ENCODE results near the gene ITGB2.
A peak's percentile ranks its signal among the peaks of the same experiment; 100 is the strongest.

Gene ITGB2

DNA sequence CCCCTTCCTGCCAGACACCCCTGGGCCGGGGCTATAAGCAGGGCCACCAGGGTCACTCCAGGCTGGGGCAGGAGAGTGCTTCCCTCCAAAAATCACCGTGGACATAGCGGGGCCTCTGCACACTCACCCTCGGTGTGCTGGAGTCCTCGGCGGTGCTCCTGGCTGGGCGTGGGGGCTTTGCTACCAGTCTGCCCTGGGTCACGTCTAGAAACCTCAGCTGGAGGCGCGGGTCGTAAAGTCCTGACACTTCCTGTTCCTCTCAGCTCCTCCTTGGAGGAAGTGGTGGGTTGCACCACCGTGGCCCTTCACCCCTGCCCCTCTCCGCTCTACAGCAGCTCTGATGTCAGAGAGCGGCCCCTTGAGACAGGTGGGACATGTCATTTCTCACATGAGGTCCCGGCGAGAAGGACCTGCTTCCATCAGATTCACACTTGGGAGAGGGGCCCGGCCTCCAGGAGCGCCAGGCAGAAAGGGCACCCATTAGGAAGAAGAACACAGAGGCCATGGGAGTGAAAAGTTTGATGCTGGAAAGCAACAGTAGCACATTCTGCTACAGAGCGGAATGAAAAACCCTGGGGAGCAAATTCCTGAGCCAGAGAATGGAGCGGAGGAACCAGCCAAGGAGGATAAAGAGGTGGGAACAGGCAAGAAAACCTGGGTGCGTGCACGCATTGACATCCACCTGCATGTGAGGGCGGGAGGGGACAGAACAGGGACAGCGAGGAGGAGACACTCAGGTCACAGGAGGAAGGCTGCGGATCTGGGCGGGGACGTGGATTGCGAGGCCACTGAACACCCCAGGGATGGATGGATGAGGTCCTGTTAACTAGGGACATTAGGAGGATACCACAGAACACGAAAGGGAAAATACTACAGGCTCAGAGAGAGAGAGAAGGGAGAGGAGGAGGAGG lies at the start of gene ITGB2:
Gene ITGB2 (minus strand): TSS at position 206 of the 911 bp plus-strand sequence. CDS start 10,117 bp downstream, outside the sequence.
- DNase-seq: no peak

DNA sequence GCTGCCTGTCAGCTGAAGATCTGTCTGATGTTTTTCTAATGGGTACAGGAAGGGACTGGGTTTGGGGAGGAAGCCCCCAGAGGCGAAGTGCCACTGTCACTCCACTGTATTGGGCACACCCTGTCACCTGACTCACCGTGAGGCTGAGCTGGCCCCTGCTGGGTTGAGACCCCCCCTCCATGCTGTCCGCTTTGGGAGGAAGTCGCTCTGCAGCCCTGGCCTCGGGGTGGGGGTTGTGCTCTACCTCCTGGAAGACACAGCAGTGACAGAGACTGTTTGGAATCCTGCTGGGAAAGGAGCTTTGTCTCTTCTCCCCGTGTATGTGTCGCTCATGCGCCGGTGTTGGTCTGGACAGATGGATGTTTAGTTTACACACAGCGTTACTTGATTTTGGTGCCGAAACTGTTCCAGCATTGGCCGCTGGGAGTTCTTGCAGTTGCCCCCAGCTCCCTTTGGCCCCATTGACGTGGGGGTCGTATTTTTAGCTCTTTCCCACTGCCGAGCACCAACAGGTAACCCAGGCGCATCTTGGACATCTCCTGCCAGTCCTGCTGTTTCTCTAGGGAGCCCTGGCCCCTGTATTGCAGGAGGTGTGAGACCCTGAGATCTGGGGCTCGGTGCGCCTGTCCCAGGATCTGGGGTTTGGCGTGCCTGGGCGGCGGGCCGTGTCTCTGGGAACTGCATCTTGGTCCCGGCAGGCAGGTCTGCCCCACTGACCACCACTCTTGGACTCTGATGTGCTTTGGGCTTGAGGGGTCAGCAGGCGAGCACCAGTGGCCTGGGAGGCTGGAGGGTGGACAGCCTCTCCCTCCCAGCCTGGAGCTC lies 49.4 kb upstream of the ITGB2 start:
- no peak for DNase-seq

DNA sequence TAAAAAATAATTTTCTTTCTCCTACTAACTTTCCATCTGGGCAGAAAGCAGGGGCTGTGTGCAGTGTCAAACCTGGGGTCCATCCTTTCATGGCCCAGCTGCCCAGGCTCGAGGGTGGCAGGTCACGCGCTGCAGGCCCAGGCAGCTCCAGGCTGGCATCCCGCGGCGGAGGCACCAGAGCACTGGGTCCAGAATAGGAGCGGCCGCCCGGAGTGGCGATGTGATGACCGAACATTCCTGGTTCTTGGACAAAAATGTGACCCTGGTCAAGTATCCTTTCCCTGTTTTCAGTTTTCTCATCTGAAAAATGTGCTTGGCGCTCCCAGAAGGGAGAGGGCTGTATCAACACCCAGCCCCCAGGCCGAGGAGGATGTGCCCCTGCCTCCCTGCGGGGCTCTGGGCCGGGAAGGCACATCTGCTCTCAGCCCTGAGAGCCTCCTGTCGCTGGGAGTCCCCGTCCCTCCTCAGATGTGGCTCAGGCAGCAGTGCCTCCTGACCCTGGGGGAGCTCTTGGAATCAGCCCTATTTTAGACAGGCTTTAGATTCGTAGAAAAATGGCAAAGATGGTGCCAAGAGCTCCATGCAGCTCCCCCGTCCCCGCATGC lies 48.5 kb upstream of the ITGB2 start:
- peak; percentile 27 for DNase-seq

DNA sequence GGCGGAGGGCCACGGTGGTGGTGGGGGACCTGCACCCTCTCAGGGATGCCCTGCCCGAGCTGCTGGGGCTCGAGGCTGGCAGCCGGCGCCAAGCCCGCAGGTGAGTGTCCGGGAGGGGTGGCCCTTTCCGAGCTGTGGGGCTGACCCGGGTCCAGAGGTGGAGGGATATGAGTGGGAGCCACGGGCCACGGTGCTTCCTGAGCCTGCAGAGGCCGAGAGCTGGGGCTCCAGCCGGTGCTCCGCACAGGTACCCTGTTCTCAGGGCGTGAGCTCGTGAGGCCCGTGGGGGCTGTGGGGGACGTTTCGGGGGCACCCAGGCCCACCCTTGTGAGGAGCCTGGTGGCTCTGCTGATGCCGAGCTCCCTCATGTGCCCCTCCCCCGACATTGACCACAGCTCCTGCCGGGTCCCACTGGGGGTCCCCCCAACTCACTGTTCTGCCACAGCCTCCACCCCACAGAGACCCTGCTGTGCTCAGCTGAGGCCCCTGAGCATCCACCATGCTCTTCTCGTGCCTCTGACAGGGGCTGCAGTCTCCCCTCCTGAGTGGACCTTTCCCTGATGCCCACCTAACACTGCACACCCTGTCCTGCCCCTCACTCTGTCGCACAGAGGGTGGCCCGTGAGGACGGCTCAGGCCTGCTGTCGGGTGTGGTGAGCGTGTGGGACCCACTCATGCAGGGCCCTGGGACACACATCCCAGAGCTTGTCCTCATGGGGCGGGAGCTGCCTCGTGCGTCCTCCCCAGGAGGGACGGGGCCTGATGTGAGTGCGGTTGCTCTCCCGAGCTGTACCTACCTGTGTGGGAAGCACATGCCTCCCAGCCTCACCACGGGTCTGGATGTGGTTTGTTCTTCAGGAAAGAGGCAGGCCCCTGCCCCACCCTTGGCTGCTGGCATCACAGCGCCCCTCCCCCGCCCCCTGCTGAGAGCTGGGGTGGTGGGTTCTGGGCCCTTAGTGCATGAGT lies 46.7 kb upstream of the ITGB2 start:
- DNase-seq: no peak

DNA sequence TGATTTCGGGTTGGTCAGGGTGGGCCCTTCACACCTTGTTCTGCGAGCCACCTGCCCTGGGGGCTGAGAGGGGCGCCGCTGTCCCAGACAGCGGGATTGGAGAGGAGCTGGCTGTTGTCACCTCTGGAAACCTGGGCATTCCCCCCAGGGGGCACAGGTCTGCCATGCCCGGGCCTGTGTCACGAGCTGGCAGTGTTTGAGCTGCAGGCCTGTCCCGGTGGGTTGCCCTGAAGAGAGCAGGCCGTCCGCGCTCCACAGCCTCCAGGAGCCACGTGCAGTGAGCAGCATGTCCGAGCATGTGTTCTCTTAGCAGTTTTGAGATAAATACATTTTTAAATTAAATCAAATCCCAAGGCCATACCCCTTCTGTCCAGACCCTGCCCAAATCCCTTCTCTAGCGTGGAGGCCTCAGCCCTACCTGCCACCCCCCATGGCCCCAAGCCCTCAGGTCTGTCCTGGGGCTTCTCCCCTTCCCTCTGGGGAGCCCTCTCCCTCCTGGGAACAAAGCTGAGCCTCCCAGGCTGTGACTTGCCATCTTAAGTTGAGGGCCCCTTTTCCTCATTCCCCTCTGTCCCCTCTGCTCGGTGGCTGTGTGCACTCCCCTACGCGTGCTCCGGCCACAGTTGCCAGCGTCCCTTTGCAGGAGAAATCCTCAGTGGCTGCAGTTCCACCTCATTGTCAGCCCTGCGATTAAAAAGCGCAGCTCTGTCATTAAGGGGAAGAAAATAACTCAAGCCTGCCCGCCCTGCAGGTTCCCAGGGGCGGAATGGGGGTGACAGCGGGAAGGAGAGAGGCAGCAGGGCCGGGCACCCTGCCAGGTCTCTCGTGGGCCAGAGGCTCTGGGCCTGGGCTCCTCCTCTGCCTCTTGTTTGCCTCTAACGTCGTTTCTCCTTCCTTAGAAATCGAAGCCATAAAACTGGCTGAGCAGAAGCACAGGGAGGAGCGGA lies 45.7 kb upstream of the ITGB2 start:
- DNase-seq: peak; percentile 64

DNA sequence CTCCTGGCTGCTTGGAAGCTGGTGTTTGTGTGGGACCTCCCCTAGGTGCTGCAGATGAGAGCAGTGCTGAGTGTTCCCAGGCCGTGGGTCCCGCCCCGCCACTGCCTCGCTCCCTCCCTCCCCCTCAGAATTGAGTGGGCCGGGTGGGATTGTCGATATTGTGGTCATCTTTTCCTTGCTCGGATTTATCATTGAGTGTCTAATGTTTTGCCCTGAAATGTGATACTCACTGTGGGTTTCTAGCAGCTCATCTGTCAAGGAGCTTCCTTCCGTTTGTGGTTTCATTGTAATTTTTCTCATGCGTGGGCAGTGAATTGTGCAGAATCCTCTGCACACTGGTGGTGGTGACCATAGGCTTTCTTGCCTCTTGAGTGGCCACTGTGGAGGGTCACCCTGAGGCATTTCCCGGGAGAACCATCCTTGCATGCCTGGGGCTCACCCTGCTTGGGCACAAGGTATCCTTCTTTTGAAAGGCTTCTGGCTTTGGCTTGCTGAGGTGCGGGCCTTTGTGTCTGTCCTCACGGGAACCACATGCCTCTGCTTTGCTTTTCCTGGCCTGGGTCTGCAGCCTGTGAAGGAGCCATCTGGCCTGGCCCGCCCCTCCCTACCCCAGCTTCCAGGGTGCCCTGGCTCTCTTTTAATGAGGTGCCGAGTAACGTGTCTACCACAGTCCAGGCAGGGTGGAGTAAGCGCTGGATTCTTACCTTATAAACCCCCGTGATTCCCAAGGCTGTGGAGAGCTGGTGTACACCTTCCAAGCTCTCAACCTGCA lies 44.7 kb upstream of the ITGB2 start:
- peak; percentile 53 for DNase-seq

DNA sequence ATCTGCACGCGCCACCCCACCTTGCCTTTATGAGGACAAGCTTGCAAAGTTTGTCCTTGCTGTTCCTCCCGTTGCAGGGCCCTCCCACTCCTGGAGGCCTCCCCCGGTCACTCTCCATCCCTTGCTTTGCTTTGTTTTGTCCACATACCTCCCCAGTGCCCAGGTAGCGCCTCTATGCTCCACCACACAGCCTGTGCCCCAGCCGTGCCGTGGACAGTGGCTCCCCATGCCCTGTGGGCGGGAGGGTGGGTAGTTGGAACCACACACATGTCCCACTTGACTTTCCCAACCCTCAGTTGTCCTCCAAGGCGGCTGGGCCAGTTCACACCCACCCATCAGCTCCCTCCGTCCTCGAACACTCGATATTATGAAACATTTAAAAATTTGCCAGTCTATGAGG lies 43.7 kb upstream of the ITGB2 start:
- no peak for DNase-seq

DNA sequence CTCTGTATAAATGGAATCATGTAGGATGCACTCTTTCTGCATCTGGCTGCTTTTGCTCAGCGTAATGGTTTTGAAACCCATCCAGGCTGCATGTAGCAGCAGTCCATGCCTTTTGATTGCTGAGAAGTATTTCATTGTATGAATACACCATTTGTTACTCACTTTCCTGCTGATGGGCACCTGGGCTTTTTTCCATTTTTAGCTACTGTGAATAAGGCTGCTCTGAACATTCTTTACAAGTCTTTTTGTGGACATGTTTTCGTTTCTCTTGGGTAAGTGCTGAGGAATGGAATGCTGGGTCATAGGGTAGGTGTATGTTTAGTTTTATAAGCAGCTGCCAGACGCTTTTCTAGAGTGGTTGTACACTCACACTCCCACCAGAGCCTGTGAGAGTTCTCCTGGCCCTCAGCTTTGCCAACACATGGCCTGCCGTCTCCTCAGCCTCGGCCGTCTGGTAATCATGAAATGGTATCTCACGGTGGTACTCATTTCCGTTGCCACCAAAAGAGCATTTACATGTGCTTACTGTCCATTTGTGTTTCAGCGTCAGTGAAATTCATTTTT lies 41.8 kb upstream of the ITGB2 start:
- no peak for DNase-seq

DNA sequence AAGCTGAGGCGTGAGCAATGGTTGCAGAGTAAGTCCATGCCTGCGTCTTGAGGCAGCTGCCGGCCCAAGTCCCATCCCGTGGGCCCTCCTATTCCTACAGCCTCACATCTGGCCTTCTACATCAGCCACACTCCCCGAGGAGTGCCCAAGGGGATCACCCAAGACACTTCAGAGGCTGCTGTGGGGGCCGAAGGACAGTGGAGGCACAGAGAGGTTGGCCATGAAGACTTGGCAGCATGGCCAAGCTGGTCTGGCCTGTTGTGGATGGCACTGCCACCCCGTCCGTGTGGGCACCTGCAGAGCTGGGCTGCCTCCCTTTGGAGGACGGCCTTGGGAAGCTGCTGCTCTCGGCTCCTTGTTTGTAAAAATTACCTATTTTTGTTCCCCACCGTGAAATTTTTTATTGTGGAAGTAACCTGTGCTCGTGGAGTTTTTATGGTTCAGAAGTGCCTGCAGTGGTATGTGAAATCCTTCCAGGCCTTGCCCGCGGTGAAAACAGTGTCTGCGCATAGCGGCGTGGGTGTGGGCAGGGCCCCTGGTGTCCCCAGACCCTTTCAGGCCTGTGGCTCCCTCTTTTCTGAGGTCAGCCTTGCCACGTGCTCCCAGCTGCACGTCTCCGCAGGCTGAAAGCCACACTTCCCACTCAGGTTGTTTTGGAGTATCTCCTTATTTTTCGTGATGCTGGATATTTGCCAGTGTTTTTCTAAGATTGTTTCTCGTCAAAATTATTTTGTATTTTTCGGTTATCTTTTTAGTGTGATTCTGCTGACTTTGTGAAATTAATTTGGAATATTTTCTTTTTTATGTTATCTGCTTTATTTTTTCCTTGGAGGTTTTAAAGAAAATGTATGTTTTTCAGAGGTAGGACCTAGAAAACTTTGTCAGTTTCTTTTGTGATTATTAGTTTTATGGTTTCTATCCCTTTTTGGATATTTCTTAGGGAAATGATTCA lies 39.7 kb upstream of the ITGB2 start:
- DNase-seq: no peak

DNA sequence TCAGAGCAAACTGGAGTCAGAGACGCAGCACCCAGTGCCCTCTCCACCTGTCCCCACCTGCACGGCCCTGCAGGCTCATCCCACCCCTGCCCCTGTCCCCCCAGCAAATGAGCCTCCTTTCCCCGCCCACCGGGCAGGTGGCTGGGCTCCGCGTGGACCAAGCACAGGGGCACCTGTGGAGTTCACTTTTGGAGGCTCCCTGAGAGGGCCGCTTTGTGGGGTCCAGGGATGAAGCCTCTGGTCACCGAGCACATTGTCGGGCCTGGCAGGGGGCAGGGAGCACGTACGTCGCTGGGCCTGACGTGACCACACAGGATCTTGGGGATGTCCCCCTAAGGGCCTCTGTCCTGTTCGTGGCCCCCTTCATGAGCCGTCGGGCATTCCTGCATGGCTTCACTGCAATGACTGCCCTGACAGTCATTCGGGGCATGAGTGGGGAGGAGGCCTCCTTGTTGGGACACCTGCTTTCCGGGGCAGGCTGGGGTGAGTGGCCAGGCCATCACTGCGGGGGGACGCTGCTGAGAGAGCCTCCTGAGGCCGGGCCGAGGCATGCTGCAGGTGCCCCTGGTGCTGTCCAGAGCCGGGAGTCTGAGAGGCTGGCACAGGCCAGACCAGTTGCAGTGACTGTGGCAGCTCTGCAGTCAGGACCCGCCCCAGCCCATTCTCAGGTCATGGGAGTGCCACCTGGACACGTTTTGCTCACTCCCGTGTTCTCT lies 38.8 kb upstream of the ITGB2 start:
- no peak for DNase-seq

DNA sequence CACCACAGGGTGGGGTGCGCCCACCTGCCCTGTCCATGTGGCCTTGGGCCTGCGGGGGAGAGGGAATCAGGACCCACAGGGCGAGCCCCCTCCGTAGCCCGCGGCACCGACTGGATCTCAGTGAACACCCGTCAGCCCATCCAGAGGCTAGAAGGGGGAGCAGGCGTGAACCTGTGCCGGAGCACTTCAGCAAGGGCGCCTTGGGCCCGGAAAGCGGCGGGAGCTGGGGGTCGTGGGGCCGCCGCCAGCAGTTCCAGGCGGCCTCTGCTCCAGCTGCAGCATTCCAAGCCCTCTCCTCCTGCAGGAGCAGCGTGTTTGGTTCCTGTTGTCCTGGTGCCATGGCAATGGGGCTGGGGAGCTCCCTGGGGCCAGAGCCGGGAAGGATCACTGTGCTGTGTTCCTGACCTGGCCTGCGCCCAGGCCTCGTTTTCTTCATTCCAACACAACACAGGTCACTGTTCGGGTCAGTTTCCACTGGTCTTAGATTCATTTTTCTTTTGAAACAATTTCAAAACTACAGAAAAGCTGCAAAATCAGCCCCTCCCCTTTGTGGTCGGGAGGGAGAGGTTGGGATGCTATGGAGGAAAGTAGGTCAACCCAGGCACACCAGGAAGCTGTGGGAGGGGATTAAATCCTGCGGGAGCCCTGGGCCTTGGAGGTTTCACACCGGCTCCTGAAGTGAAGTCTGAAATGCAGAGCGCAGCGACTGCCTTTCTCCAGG lies 37.9 kb upstream of the ITGB2 start:
- DNase-seq: no peak

DNA sequence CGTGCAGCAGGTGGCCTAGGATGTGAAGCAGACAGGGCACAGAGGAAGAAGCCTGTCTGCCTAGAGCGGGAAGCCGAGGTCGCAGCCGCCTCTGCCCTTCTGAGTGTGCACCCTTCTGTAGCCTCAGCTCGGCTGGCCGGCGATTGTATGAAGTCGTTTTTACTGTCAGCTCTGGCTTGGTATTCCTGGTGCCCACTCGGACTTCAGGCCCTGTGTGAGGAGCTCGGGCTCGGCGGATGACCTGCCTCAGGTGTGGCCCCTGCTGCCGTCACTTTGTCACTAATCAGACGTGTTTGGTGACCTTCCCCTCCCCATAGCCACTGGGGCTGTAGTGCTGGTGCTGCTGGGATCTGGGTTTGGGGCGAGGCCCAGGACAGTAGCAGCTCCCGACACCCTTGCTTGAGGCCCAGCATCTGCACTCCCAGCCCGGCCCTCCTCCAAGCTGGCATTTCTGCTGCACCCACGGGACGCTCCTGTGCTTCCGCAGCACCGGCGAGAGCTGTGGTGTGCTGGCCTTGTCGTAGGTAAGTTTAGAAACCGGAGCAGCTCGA lies 37.3 kb upstream of the ITGB2 start:
- DNase-seq: no peak

DNA sequence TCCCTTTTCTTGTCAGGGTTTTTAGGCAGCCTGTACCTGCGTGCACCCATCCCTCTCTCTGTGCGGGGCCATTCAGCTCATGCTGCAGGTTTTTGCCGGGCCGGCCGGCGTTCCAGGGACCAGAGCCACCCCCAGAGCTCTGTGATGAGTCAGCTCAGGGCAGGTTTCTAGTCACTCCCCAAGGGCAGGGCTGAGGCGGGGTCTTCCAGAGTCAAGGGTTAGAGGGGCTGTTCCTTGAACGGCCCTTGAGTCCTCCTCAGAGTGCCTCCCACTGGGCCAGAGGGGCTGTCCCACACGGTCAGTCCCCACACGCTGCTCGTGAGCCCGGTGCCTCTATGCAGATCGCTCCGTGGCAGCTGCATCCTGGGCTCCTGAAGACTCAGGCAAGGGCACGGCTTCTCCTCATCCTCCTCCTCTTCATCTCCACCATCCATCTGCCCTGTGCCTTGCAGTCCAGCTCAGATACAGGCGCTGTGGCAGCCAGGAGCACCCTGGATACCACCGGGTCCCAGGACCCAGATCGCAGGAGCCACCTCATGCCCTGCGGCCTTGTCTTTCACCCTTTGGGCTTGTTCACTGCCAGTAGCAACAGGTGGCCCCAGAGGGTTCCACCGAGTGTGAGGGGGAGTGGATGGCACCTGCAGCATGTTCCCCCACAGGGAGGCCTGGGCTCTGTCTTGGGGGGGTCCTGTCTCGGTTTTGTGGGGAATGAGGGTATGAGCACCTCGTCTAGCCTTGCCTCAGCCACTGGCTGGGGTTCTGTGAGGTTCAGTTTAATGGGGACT lies 36.5 kb upstream of the ITGB2 start:
- DNase-seq: no peak

DNA sequence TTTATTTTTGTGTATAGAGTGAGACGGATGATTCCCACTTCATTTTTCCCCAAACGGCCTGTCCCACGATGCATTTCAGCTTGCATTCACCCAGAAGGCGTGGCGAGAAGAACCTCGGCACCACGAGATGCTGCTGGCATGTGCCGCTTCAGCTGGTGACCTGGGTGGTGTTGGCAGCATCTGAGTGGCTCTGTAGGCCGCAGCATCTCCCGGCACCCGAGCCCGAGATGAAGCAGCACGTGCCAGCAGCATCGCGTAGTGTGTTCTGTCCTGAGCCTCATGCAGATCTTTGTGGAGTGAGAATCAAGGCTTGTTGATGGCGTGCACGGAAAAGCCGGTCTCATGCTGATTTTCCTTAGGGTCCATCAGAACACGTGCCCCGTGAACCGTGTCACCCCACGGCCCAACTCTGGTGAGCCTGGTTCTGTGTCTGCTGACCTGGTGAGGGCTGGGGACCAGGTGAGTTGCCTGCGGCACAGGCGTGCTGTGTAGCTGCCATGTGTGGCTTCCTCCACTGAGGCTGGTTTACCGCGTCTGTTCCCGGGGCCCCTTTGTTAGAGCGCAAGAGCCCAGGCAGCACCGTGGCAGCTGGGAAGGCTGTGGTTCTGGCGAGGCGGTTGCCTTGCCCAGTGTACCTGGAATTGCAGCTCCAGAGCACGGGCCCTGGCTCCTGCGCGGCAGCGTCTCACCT lies 35.8 kb upstream of the ITGB2 start:
- no peak for DNase-seq

DNA sequence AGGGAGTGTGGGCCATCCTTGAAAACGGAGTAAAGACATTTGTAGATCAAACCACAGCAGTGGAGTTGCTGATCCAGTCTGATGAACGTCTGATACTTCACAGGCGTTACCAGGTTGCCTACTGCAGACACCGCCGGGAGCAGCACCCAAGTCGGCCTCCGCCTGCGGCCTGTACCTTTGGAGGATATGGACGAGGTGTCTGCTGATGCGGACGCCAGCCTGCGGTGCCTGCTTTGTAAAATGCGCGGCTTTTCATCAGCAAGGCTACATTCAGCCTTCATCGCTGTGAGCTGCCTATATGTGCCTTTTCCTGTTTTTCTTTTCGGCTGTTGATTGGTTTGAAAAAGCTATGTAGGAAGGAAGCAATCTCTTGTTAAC lies 35.1 kb upstream of the ITGB2 start:
- DNase-seq: no peak

Measured in NCI-H1694 (cell line).